Type B pancreatic cell (in vitro differentiated cells): ENCODE results near the gene RBSN. TPM values are rescaled to one million over a fixed set of nuclear protein-coding genes. Genes with fewer than 3 reads are reported as not detected.

Experiments
- DNase-seq: peaks from one replicate; pipeline ENCODE4 v3.0.0; 2021; ENCODE audit warnings: mixed read lengths; ENCODE audit not compliant: unreplicated experiment; ENCODE audit errors: extremely low spot score
- H3K27ac Mint-ChIP-seq: 2 replicates; pipeline ENCODE4 v1.8.0; 2021; ENCODE audit warnings: mild to moderate bottlenecking, mixed read lengths
- H3K27me3 Mint-ChIP-seq: 2 replicates; pipeline ENCODE4 v1.8.0; 2021; ENCODE audit warnings: mixed read lengths
- H3K36me3 Mint-ChIP-seq: 2 replicates; pipeline ENCODE4 v1.8.0; 2021; ENCODE audit warnings: mixed read lengths
- H3K4me1 Mint-ChIP-seq: one replicate; pipeline ENCODE4 v1.8.0; 2021; ENCODE audit warnings: mixed read lengths; ENCODE audit not compliant: unreplicated experiment
- H3K4me3 Mint-ChIP-seq: 2 replicates; pipeline ENCODE4 v1.8.0; 2021; ENCODE audit warnings: mild to moderate bottlenecking, mixed read lengths
- H3K9me3 Mint-ChIP-seq: 2 replicates; pipeline ENCODE4 v1.8.0; 2021; ENCODE audit warnings: mixed read lengths
- total RNA-seq: library from RNA; stranded (reverse); gene quantifications from 2 replicates; pipeline ENCODE4 v1.2.1, GENCODE V29; 2021; ENCODE audit warnings: low replicate concordance
- TF ChIP-seq, protein P1 (sequence below): fragments of 200-600 bp; sonication (generic); conservative IDR thresholded peaks from 2 replicates; pipeline ENCODE4 v1.5.0; 2021; ENCODE audit warnings: antibody characterized with exemption, mild to moderate bottlenecking

RBSN gene
- total RNA-seq, 1 donor from 2014 or later: 29.1 TPM

DNA sequence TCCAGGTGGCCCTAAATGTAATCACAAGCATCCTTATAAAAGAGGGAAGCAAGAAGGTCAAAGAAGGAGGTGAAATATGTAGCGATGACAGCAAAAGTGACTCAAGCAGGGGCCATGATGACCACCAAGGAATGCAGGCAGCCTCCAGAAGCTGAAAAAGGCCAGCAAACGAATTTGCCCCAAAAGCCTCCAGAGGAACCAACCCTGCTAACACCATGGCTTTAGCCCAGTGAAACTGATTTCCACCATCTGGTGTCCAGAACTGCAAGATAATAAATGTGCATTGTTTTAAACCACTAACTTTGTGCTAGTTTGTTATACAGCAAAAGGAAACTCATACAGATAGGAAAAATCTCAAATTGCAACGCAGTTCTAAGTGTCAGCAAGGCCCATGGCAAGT lies 23.0 kb upstream of the RBSN start:
- H3K27ac Mint-ChIP-seq: no peak overlapping the region
- no peak overlapping the region for H3K4me3 Mint-ChIP-seq
- no peaks in the 10 kb centered on the region for H3K36me3 Mint-ChIP-seq
- H3K9me3 Mint-ChIP-seq: no peaks in the 10 kb centered on the region
- peaks cover 25% of the 10 kb centered on the region for H3K27me3 Mint-ChIP-seq
- TF ChIP-seq, protein P1, sequence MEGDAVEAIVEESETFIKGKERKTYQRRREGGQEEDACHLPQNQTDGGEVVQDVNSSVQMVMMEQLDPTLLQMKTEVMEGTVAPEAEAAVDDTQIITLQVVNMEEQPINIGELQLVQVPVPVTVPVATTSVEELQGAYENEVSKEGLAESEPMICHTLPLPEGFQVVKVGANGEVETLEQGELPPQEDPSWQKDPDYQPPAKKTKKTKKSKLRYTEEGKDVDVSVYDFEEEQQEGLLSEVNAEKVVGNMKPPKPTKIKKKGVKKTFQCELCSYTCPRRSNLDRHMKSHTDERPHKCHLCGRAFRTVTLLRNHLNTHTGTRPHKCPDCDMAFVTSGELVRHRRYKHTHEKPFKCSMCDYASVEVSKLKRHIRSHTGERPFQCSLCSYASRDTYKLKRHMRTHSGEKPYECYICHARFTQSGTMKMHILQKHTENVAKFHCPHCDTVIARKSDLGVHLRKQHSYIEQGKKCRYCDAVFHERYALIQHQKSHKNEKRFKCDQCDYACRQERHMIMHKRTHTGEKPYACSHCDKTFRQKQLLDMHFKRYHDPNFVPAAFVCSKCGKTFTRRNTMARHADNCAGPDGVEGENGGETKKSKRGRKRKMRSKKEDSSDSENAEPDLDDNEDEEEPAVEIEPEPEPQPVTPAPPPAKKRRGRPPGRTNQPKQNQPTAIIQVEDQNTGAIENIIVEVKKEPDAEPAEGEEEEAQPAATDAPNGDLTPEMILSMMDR: no peak
- DNase-seq: no peak
- no peaks in the 10 kb centered on the region for H3K4me1 Mint-ChIP-seq

DNA sequence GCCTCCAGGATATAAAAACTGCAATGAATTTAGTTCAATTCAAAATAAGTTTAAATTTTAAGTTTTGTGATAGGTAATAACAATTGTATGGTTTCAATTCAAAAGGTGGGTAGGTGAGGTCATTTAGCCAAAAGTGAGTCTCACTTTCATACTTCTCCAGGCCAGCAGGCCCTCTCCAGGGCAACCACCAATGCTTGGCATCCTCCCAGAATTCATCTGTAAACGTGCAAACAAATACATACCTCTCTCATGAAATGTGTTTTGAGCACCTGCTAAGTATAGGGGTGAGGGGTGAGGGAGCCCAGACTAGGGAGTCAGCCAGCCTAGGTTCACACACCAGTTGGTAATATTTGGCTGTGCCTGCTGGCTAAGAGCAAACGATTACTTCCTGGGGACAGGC lies 22.0 kb upstream of the RBSN start:
- Mint-ChIP-seq H3K27me3 (peaks cover 30% of the 10 kb centered on the region), H3K4me1 (no peaks in the 10 kb centered on the region), H3K4me3 (no peak overlapping the region), H3K9me3 (no peaks in the 10 kb centered on the region), H3K36me3 (no peaks in the 10 kb centered on the region), H3K27ac (no peak overlapping the region)
- no peak for DNase-seq
- TF ChIP-seq, protein P1: no peak

DNA sequence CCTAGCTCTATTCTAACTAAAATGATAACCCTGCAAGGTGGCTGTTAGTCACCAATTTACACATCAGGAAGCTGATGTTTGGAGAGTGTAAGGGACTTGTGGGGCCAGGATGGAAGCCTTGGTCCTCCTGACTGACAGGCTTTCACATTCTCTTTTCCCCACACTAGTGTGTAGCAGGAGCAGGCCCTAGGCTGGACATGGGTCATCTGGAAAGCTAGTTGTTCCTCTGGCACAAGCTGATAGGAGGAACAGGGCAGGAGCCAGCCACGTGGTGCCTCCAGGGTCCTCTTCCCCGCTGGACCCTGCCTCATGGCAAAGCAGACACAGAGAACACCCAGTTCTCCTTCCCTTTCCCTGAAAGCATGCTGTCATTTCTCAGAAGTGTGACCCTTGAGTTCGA lies 18.1 kb upstream of the RBSN start:
- TF ChIP-seq, protein P1: no peak
- Mint-ChIP-seq H3K4me1 (no peaks in the 10 kb centered on the region), H3K27me3 (peaks cover 38% of the 10 kb centered on the region), H3K4me3 (no peak overlapping the region), H3K27ac (no peak overlapping the region), H3K36me3 (no peaks in the 10 kb centered on the region), H3K9me3 (no peaks in the 10 kb centered on the region)
- DNase-seq: no peak

DNA sequence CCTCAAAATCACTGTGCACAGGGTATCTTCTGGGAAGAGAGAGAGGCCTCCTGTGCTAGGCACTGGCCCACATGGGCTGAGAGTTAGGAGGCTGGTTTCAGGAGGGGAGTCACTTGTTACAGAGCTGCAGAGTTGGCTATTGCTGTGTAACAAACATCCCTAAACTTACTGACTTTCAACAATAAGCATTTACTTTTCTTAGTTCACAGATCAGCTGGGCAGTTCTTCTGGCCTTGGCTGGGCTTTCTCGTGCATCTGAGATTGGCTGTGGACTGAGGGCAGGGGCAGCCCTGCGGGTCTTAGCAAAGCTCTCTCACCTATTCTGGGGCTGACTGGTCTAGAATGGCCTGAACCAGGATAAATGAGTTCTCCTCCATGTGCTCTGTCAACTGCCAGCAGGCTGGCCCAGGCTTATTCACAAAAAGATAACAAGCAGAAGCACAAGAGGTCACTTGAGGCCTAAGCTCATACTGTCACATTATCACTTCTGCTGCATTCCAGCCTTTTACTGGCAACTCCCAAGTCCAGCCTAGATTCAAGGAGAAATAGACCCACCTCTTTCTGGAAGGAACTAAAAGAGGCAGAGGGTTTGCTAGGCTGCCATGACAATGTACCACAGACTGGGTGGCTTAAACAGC lies 17.2 kb upstream of the RBSN start:
- TF ChIP-seq, protein P1: no peak
- H3K4me1 Mint-ChIP-seq: no peaks in the 10 kb centered on the region
- H3K27me3 Mint-ChIP-seq: peaks cover 32% of the 10 kb centered on the region
- H3K9me3 Mint-ChIP-seq: no peaks in the 10 kb centered on the region
- H3K36me3 Mint-ChIP-seq: no peaks in the 10 kb centered on the region
- DNase-seq: no peak
- H3K4me3 Mint-ChIP-seq: no peak overlapping the region
- no peak overlapping the region for H3K27ac Mint-ChIP-seq

DNA sequence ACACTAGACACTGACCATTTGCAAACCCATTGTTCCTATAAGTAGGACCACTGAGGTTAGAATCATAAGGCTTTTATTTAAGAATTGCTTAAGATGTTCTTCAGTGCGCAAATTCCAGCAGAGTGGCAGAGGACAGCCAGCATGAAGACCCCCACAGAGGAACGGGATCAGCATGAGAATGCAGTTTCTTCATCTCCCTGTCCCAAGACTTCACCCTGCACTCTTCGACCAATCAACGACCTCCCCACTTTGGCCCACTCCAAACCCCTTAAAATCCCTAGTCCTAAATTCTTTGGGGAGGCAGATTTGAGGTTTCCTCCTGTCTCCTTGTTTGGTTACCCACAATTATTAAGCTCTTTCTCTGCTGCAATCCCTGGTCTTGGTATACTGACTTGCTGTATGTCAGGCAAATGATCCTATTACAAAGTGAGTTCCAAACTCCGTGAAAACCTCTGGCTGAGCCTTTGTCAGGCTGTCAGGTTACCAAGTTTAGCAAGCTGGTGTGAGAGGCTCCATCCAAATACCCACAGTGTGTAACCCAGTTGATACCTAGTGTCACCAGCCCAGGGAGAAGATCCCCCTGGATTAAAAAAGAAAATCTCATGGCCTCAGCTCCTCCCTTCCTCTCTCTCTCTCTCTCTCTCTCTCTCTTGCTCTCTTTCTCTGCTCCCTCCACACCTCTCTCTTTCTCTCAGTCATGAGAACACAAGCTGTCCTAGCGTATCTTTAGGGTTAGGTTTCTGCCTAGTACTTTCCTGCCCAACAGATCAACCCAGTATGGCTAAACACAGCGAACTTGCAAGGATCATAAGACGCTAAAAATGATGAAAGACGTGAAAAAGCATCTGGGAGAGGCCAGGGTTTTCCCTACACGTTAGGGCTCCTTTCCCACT lies 15.8 kb upstream of the RBSN start:
- no peaks in the 10 kb centered on the region for H3K9me3 Mint-ChIP-seq
- H3K36me3 Mint-ChIP-seq: no peaks in the 10 kb centered on the region
- no peak for DNase-seq
- H3K27me3 Mint-ChIP-seq: peaks cover 31% of the 10 kb centered on the region
- H3K4me3 Mint-ChIP-seq: no peak overlapping the region
- no peaks in the 10 kb centered on the region for H3K4me1 Mint-ChIP-seq
- TF ChIP-seq, protein P1: no peak
- no peak overlapping the region for H3K27ac Mint-ChIP-seq
